Myocyte (in vitro differentiated cells): ENCODE measurements around the gene TRAPPC3L. TPM values are rescaled to one million over a fixed set of nuclear protein-coding genes. Genes with fewer than 3 reads are reported as not detected.
A peak's percentile ranks its signal among the peaks of the same experiment; 100 is the strongest.

Experiments used
- DNase-seq: peaks from one replicate; pipeline ENCODE4 v3.0.0-alpha.2; 2012; ENCODE audit warnings: low read depth
- polyA plus RNA-seq: library from polyadenylated mRNA; unstranded; fragments of >200 nt; gene quantifications from one replicate; pipeline ENCODE4 v1.2.1, GENCODE V29; 2012; ENCODE audit warnings: missing spikeins
- total RNA-seq: library from RNA; depleted of rRNA; stranded (reverse); fragments of >200 nt; gene quantifications from 2 replicates; pipeline ENCODE4 v1.2.3, GENCODE V29; 2014

TRAPPC3L gene
- total RNA-seq = 0.35 TPM in 1 of 2 replicates, not detected in the other
- 0.05 TPM for polyA plus RNA-seq

GRCh38 chr6:116545651-116546050 is at the start of gene TRAPPC3L:
Gene TRAPPC3L, minus strand, starts transcription at chr6:116545684. Its CDS starts 170 bp downstream, at chr6:116545514.
- no peak for DNase-seq

GRCh38 chr6:116595247-116595646 is 49.8 kb upstream of the TRAPPC3L start:
- no peak for DNase-seq

- DNase-seq = no peak
These were observed 41.3 kb upstream of the TRAPPC3L start for GRCh38 chr6:116586738-116587137.

- DNase-seq = no peak
These were observed 40.8 kb upstream of the TRAPPC3L start for GRCh38 chr6:116586276-116586675.

- DNase-seq = peak; percentile 9
These were observed 34.7 kb upstream of the TRAPPC3L start for GRCh38 chr6:116580198-116580597.

GRCh38 chr6:116579143-116579542 is 33.7 kb upstream of the TRAPPC3L start:
- DNase-seq = no peak

GRCh38 chr6:116578335-116578734 is 32.9 kb upstream of the TRAPPC3L start:
- no peak for DNase-seq

GRCh38 chr6:116577486-116577885 is 32.0 kb upstream of the TRAPPC3L start:
- DNase-seq = no peak

GRCh38 chr6:116575227-116575626 is 29.7 kb upstream of the TRAPPC3L start:
- no peak for DNase-seq

GRCh38 chr6:116572162-116572561 is 26.7 kb upstream of the TRAPPC3L start:
- peak; percentile 30 for DNase-seq

- DNase-seq = no peak
These were observed 26.2 kb upstream of the TRAPPC3L start for GRCh38 chr6:116571683-116572000.

GRCh38 chr6:116570856-116571682 is 25.6 kb upstream of the TRAPPC3L start, which contains the start of gene RWDD1:
Gene RWDD1, plus strand, starts transcription at chr6:116571504. Its CDS starts 79 bp downstream, at chr6:116571583.
- DNase-seq = peak; percentile 99

- no peak for DNase-seq
These were observed 23.6 kb upstream of the TRAPPC3L start for GRCh38 chr6:116568821-116569755.

- no peak for DNase-seq
These were observed 22.6 kb upstream of the TRAPPC3L start for GRCh38 chr6:116568111-116568510.

- DNase-seq = peak; percentile 46
These were observed 19.7 kb upstream of the TRAPPC3L start for GRCh38 chr6:116564921-116565872.

- DNase-seq = no peak
These were observed 18.8 kb upstream of the TRAPPC3L start for GRCh38 chr6:116564311-116564710.

GRCh38 chr6:116563830-116564229 is 18.3 kb upstream of the TRAPPC3L start:
- DNase-seq = no peak

- DNase-seq = no peak
These were observed 17.1 kb upstream of the TRAPPC3L start for GRCh38 chr6:116562614-116563013.

GRCh38 chr6:116562019-116562403 is 16.5 kb upstream of the TRAPPC3L start:
- DNase-seq = no peak

- peak; percentile 78 for DNase-seq
These were observed 16.0 kb upstream of the TRAPPC3L start for GRCh38 chr6:116561377-116562018.
